Posterior vena cava (tissue), 2 donors: ENCODE data around the gene SORCS2. TPM values are rescaled to one million over a fixed set of nuclear protein-coding genes. Genes with fewer than 3 reads are reported as not detected.

Experiments
- DNase-seq: peaks from one replicate; pipeline ENCODE4 v3.0.0-alpha.2; 2020; ENCODE audit warnings: low spot score
- intact Hi-C, 2 donors: fragments of 100-400 bp; cut with DNase I; formaldehyde crosslinking; loops; one replicate each; pipeline versions ENCODE4 v1.14.1 to v1.14.2; 2022 to 2023
- total RNA-seq, 2 donors: library from RNA; stranded (reverse); fragmentation: NEBNext Ultra II Directional; extraction: Animal tissue kit (Norgen Biotek cat#: 25700); gene quantifications; one replicate each; pipeline ENCODE4 v1.2.1, GENCODE V29; 2021
- donor health status: DM: yes; HTN: yes; CAD: no.
- donor health status: DM: yes; HTN: yes; CAD: no.

SORCS2 gene
- total RNA-seq, 2 donors from 2014 or later: 5.0 to 11.9 TPM

GRCh38 chr4:7735395-7735794 is 543.1 kb downstream of the SORCS2 start:
- DNase-seq: no peak
- intact Hi-C loops: no loop called here

- intact Hi-C loops: no loop called here
These were observed 543.6 kb downstream of the SORCS2 start for GRCh38 chr4:7735961-7736360.

GRCh38 chr4:7736436-7737267 is 544.3 kb downstream of the SORCS2 start:
- intact Hi-C loops: no loop called here

More at GRCh38 chr4:7735961-7736360, 543.6 kb downstream of the SORCS2 start:
- DNase-seq: no peak

GRCh38 chr4:7737268-7737645 is 544.9 kb downstream of the SORCS2 start:
- DNase-seq: no peak
- intact Hi-C loops: no loop called here

More at GRCh38 chr4:7736436-7737267, 544.3 kb downstream of the SORCS2 start:
- no peak for DNase-seq

GRCh38 chr4:7737752-7738457 is 545.6 kb downstream of the SORCS2 start:
- intact Hi-C loops: no loop called here
- no peak for DNase-seq

GRCh38 chr4:7738458-7739076 is 546.2 kb downstream of the SORCS2 start:
- intact Hi-C loops: no loop called here
- no peak for DNase-seq

- no peak for DNase-seq
- intact Hi-C loops: no loop called here
These were observed 547.0 kb downstream of the SORCS2 start for GRCh38 chr4:7739077-7739917.

- intact Hi-C loops: loop anchor here in 1 of 2 donors (1.0 to 10.0 kb wide), 2 partner anchors 27 to 1265 kb away; partner anchors contain the start of gene PPP2R2C
- DNase-seq: no peak
These were observed 547.9 kb downstream of the SORCS2 start for GRCh38 chr4:7739918-7740865.

- no peak for DNase-seq
- intact Hi-C loops: loop anchor here in 1 of 2 donors (1.0 to 10.0 kb wide), 2 partner anchors 26 to 1266 kb away; partner anchors contain the start of gene PPP2R2C
These were observed 548.7 kb downstream of the SORCS2 start for GRCh38 chr4:7740866-7741525.

- intact Hi-C loops: loop anchor here in 1 of 2 donors (10.0 kb wide), 1 partner anchor 1267 kb away; the partner anchor contains the start of gene PPP2R2C
- DNase-seq: no peak
These were observed 549.8 kb downstream of the SORCS2 start for GRCh38 chr4:7741946-7742806.

- no peak for DNase-seq
These were observed 550.5 kb downstream of the SORCS2 start for GRCh38 chr4:7742807-7743280.

GRCh38 chr4:7744142-7744804 is 551.9 kb downstream of the SORCS2 start:
- DNase-seq: no peak
- intact Hi-C loops: loop anchor here in 1 of 2 donors (10.0 kb wide), 1 partner anchor 1269 kb away; the partner anchor contains the start of gene PPP2R2C

More at GRCh38 chr4:7742807-7743280, 550.5 kb downstream of the SORCS2 start:
- intact Hi-C loops: loop anchor here in 1 of 2 donors (10.0 kb wide), 1 partner anchor 1268 kb away; the partner anchor contains the start of gene PPP2R2C

GRCh38 chr4:7745301-7745885 is 553.1 kb downstream of the SORCS2 start:
- intact Hi-C loops: loop anchor here in 1 of 2 donors (10.0 kb wide), 1 partner anchor 1271 kb away; the partner anchor contains the start of gene PPP2R2C
- no peak for DNase-seq

- no peak for DNase-seq
- intact Hi-C loops: loop anchor here in 1 of 2 donors (10.0 kb wide), 1 partner anchor 1272 kb away; the partner anchor contains the start of gene PPP2R2C
These were observed 554.2 kb downstream of the SORCS2 start for GRCh38 chr4:7746351-7747061.
